GM12872 (cell line): ENCODE measurements around the gene MTMR3.

Experiments used
- CTCF ChIP-seq: IDR thresholded peaks from 3 replicates; pipeline ENCODE4 v1.5.1; 2011; ENCODE audit warnings: low read depth, mild to moderate bottlenecking, low read length, moderate library complexity; ENCODE audit not compliant: insufficient read depth

MTMR3 gene

GRCh38 chr22:29954203-29954855, 71.4 kb downstream of the MTMR3 start:
- TF ChIP-seq CTCF, result no peak

- no peak for TF ChIP-seq CTCF
These were observed 73.7 kb downstream of the MTMR3 start for GRCh38 chr22:29956680-29957079.

- TF ChIP-seq CTCF, result no peak
These were observed 75.2 kb downstream of the MTMR3 start for GRCh38 chr22:29958170-29958569.

GRCh38 chr22:29964776-29965175, 81.8 kb downstream of the MTMR3 start:
- no peak for TF ChIP-seq CTCF

GRCh38 chr22:29967461-29967860, 84.5 kb downstream of the MTMR3 start:
- TF ChIP-seq CTCF, result no peak

GRCh38 chr22:29971607-29972006, 88.6 kb downstream of the MTMR3 start:
- no peak for TF ChIP-seq CTCF

- no peak for TF ChIP-seq CTCF
These were observed 89.1 kb downstream of the MTMR3 start for GRCh38 chr22:29972121-29972520.
